ENCODE measurements around the gene GRM1.

The GRM1 gene

GRCh38 chr6:146300521-146300920 is 271.7 kb downstream of the GRM1 start:
- no peak overlapping the region for H3K4me3 ChIP-seq (ENCODE audit: low read depth, low read length)
- no peak for TF ChIP-seq CTCF (IDR thresholded peaks at IDR 0.05; ENCODE audit: low read depth, low read length, missing control alignments)
- DNase-seq (ENCODE audit: low read depth), result no peak

GRCh38 chr6:146301764-146302163 is 272.9 kb downstream of the GRM1 start:
- TF ChIP-seq CTCF (IDR thresholded peaks at IDR 0.05; ENCODE audit: low read depth, low read length, missing control alignments), result no peak
- no peak overlapping the region for H3K4me3 ChIP-seq (ENCODE audit: low read depth, low read length)
- DNase-seq (ENCODE audit: low read depth), result no peak

- DNase-seq (ENCODE audit: low read depth), result no peak
- TF ChIP-seq CTCF (IDR thresholded peaks at IDR 0.05; ENCODE audit: low read depth, low read length, missing control alignments), result no peak
- H3K4me3 ChIP-seq (ENCODE audit: low read depth, low read length), result no peak overlapping the region
These were observed 274.1 kb downstream of the GRM1 start for GRCh38 chr6:146302994-146303393.

GRCh38 chr6:146304181-146304580 is 275.3 kb downstream of the GRM1 start:
- DNase-seq (ENCODE audit: low read depth), result no peak
- TF ChIP-seq CTCF (IDR thresholded peaks at IDR 0.05; ENCODE audit: low read depth, low read length, missing control alignments), result no peak
- no peak overlapping the region for H3K4me3 ChIP-seq (ENCODE audit: low read depth, low read length)

GRCh38 chr6:146305092-146305491 is 276.2 kb downstream of the GRM1 start:
- no peak overlapping the region for H3K4me3 ChIP-seq (ENCODE audit: low read depth, low read length)
- no peak for TF ChIP-seq CTCF (IDR thresholded peaks at IDR 0.05; ENCODE audit: low read depth, low read length, missing control alignments)
- DNase-seq (ENCODE audit: low read depth), result no peak

GRCh38 chr6:146305951-146306350 is 277.1 kb downstream of the GRM1 start:
- TF ChIP-seq CTCF (IDR thresholded peaks at IDR 0.05; ENCODE audit: low read depth, low read length, missing control alignments), result no peak
- no peak for DNase-seq (ENCODE audit: low read depth)
- H3K4me3 ChIP-seq (ENCODE audit: low read depth, low read length), result no peak overlapping the region

GRCh38 chr6:146310628-146311027 is 281.8 kb downstream of the GRM1 start:
- DNase-seq (ENCODE audit: low read depth), result no peak
- TF ChIP-seq CTCF (IDR thresholded peaks at IDR 0.05; ENCODE audit: low read depth, low read length, missing control alignments), result no peak
- H3K4me3 ChIP-seq (ENCODE audit: low read depth, low read length), result no peak overlapping the region

Data from GM12864 (cell line).